Peyer's patch (tissue), 4 donors: Measurements from ENCODE around the gene SLC30A7.

Experiments
- POLR2A ChIP-seq, 2 donors: fragments of 450-650 bp; IDR thresholded peaks; one replicate each; pipeline ENCODE4 v1.5.1; 2017; ENCODE audit warnings: antibody characterized with exemption in 2 of 2, mild to moderate bottlenecking in 2 of 2, moderate library complexity in 2 of 2
- TF ChIP-seq, protein P1 (sequence below), 6 experiments: fragments of 450-650 bp in 4 of 6; fragments of 200-600 bp in 2 of 6; sonication (generic) in 1 of 6; IDR thresholded peaks; one replicate each; pipeline ENCODE4 v1.5.1; 2017 to 2019; ENCODE audit warnings: antibody characterized with exemption in 6 of 6, mild to moderate bottlenecking in 3 of 6, moderate library complexity in 1 of 6

DNA sequence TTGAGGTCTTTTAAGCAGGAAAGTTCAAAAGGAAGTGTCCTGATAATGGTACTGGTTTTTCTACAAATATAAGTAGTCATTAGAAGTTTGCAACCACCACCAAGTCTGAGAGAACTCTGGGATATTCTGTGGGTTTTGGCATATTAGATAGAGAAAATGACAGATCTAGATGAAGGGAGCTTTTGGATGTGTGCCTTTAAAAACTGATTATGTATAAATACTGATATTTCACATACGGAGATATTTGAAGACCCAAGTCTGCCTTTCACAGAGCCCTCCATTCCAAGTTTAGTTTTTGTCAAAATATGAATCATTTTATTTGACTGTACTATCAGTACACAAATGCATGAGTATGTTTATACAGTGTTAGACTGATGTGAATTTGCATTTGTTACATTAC, 81.0 kb downstream of the SLC30A7 start:
- TF ChIP-seq, protein P1, sequence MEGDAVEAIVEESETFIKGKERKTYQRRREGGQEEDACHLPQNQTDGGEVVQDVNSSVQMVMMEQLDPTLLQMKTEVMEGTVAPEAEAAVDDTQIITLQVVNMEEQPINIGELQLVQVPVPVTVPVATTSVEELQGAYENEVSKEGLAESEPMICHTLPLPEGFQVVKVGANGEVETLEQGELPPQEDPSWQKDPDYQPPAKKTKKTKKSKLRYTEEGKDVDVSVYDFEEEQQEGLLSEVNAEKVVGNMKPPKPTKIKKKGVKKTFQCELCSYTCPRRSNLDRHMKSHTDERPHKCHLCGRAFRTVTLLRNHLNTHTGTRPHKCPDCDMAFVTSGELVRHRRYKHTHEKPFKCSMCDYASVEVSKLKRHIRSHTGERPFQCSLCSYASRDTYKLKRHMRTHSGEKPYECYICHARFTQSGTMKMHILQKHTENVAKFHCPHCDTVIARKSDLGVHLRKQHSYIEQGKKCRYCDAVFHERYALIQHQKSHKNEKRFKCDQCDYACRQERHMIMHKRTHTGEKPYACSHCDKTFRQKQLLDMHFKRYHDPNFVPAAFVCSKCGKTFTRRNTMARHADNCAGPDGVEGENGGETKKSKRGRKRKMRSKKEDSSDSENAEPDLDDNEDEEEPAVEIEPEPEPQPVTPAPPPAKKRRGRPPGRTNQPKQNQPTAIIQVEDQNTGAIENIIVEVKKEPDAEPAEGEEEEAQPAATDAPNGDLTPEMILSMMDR (IDR thresholded peaks at IDR 0.05): no peak
- no peak for TF ChIP-seq POLR2A (IDR thresholded peaks at IDR 0.05)
